ENCODE results near the gene SLC10A3.

The SLC10A3 gene

GRCh38 chrX:154482786-154483185, 7.6 kb downstream of the SLC10A3 start:
- DNase-seq (ENCODE audit: low read depth): no peak

- DNase-seq (ENCODE audit: low read depth): no peak
Observed at GRCh38 chrX:154481911-154482601, 8.4 kb downstream of the SLC10A3 start.

- DNase-seq (ENCODE audit: low read depth): no peak
Observed at GRCh38 chrX:154481195-154481594, 9.2 kb downstream of the SLC10A3 start.

GRCh38 chrX:154478728-154479622, 11.5 kb downstream of the SLC10A3 start, which contains the start of gene LAGE3:
TSS of gene LAGE3 (minus strand) at chrX:154479281. CDS start at chrX:154478915, 366 bp downstream.
- DNase-seq (ENCODE audit: low read depth): no peak

DNA sequence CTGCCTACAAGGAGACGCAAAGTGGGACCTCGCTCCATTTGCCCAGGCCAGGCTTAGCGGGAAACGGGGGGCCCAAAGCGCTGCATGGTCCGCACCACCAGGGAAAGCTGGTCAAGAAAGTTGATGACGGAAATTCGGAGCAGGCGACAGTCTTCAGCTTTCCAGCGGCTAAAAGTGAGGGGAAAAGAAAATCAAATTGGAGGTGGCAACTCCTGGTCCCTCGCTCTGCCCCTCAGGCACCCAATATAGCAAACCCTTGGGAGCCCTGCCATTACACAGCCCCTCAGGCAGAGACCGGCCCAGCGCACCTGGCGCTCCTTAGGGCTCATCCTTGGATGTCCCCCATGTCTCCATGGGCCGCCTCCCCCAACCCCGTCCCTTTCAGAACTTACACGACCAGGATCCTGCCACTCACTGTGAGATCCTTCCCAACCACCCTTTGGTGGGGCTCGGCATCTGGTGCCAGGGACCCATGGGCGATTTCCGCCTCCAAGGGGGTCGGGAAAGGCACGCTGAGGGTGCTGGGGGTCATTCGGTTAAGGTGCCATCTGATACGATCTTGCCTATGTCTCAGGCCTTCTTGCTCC, 12.4 kb downstream of the SLC10A3 start:
- DNase-seq (ENCODE audit: low read depth): no peak

GRCh38 chrX:154476821-154477220, 13.6 kb downstream of the SLC10A3 start:
- DNase-seq (ENCODE audit: low read depth): no peak

GRCh38 chrX:154473683-154474082, 16.7 kb downstream of the SLC10A3 start:
- no peak for DNase-seq (ENCODE audit: low read depth)

DNA sequence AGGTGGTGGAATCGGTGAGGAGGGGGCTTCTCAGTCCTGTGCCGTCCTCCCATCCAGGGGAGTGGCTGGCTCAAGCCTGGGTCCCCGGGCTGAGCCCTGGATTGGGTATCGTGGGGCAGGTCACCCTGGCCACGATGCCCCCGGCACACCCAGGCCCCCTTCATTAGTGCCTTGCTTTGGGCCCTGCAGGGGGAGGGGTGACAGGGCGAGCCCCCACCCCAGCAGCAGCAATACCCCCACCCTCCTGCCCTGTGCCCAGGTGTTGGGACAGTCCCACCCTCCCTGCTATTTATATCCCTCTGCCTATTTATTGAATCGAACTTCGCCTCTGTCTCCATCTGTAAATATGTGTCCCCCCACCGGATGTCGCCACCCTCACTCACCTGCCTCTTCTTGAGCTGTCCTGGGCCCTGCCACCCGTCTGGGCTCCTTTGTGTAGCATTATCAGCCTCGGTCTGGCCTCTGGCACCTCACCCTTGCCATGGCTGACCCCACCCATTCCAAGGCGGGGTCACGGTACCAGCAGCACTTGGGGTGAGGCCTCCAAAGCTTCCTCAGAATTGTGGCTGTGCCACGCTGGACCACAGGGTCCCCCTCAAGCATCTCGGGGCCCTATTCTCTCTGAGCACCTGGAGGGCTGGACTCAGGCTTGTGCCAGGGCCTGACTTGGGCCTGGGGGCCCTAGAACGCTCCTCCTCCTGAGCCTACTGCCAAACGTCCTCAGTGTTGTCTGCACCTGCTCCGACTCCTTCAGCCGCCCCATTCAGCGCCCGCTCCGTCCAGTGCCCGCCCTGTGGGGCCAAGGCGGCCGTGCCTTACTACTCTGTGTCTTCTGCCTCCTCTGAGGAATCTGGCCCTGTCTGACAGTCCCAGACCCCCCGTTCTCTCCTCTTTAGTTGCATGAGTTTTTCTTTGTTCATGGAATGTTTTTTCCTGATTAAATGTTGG, 17.5 kb downstream of the SLC10A3 start:
- no peak for DNase-seq (ENCODE audit: low read depth)

GRCh38 chrX:154471839-154472684, 18.4 kb downstream of the SLC10A3 start:
- no peak for DNase-seq (ENCODE audit: low read depth)

DNA sequence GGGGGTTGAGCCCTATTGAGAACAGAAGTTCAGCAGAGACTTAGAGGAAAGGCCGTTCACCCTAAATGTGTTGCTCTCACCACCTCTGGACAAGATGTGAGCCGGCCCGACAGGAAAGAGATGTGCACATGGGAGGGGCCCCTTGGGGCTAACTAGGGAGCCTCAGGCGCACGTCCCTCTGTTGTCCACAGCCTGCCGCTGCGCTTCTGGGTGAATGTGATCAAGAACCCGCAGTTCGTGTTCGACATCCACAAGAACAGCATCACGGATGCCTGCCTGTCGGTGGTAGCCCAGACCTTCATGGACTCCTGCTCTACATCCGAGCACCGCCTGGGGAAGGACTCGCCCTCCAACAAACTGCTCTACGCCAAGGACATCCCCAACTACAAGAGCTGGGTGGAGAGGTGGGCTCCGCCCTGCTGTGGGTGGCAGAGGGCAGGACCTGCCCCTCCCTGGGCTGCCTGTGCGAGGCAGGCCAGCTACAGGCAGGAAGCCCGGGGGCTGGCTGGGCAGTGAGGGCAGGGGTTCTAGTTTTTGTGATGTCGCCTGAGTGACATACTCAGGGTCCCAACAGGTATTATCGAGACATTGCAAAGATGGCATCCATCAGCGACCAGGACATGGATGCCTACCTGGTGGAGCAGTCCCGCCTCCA, 19.4 kb downstream of the SLC10A3 start:
- DNase-seq (ENCODE audit: low read depth): no peak

DNA sequence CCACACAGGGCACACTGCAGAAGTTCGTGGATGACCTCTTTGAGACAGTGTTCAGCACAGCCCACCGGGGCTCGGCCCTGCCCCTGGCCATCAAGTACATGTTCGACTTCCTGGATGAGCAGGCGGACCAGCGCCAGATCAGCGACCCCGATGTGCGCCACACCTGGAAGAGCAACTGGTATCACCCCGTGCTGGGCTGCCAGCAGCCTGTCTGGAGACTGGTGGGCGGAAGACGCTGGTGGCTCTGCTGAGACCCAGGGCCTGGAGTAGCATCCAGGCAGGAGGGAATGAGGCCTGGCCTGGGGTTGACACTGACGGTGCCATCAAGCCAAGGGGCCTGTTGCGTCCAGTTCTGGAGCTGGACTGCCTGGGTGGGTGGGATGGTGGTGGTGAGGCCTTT, 20.0 kb downstream of the SLC10A3 start:
- no peak for DNase-seq (ENCODE audit: low read depth)

DNA sequence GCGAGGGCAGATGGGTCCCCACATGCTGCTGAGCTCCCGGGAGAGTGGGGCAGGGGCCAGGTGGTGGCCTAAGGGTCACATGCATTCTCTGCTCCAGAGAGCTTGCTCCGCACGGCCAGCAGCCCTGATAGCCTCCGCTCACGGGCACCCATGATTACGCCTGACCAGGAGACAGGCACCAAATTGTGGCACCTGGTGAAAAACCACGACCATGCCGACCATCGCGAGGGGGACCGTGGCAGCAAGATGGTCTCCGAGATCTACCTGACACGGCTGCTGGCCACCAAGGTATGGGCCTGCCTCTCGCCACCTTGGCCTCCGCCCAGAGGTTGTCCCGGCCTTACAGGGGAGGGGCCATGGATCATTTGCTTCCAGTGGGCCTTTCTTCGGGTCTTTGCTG, 20.5 kb downstream of the SLC10A3 start:
- DNase-seq (ENCODE audit: low read depth): no peak

- no peak for DNase-seq (ENCODE audit: low read depth)
Observed at GRCh38 chrX:154469114-154469513, 21.3 kb downstream of the SLC10A3 start.

DNA sequence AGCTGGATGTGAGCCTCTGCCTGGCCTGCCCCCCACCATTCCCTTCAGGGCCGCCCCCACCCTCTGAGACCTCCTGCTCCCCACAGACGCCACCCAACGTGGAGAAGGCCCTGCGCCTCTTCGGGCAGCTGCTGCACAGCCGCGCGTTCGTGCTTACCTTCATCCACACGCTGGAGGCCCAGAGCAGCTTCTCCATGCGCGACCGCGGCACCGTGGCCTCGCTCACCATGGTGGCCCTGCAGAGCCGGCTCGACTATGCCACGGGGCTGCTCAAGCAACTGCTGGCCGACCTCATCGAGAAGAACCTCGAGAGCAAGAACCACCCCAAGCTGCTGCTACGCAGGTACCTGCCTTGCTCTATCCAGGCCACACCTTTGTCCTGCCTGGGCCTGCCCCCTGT, 22.2 kb downstream of the SLC10A3 start:
- DNase-seq (ENCODE audit: low read depth): no peak

GRCh38 chrX:154467556-154467955, 22.9 kb downstream of the SLC10A3 start:
- no peak for DNase-seq (ENCODE audit: low read depth)

DNA sequence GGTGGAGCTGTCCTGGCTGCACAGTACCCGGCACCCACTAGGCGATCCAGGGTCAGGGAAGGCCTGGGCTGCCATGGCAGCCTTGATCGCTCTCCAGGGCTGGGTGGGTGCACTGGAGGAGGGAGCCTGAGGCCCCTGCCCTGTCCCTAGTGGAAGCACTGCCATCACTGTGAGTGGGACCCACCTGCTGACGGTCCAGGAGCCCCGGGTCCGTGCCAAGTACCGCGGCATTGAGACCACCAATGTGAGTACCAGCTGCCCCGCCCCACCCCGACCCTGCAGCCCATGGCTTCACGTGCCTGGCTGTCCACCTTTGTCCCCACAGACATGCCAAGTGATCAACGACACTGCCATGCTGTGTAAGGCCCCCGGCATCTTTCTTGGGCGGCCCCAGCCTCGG, 23.5 kb downstream of the SLC10A3 start:
- no peak for DNase-seq (ENCODE audit: low read depth)

DNA sequence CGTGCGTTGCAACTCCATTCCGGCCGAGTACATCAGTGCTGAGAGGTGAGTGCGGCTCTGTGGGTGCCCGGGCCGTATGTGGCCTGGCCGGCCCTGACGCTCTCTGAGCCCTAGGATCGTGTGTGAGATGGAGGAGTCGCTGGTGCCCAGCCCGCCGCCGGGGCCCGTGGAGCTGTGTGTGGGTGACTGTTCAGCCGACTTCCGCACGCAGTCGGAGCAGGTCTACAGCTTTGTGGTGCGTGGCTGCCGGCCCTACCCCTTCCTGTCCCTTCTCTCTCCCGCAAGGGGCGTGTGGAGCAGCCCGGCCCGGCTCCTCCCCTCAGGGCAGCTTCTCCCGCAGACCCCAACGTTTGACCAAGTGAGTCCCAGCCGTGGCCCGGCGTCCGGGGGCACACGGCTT, 24.4 kb downstream of the SLC10A3 start:
- DNase-seq (ENCODE audit: low read depth): no peak

- DNase-seq (ENCODE audit: low read depth): no peak
Observed at GRCh38 chrX:154465601-154466000, 24.8 kb downstream of the SLC10A3 start.

GRCh38 chrX:154464806-154465365, 25.5 kb downstream of the SLC10A3 start:
- DNase-seq (ENCODE audit: low read depth): no peak
